GM23248 (cell line): ENCODE data around the gene SSBP2. TPM values are rescaled to one million over a fixed set of nuclear protein-coding genes. Genes with fewer than 3 reads are reported as not detected.

Experiments used
- DNase-seq: peaks from one replicate; pipeline ENCODE4 v3.0.0-alpha.2; 2015
- H2AFZ ChIP-seq: fragments of 200-600 bp; sonication (generic); 2 replicates; pipeline ENCODE4 v1.6.1; 2016; ENCODE audit warnings: antibody characterized with exemption
- H3F3A ChIP-seq: fragments of 200-600 bp; sonication (generic); 2 replicates; pipeline ENCODE4 v1.6.1; 2016; ENCODE audit warnings: mild to moderate bottlenecking, antibody characterized with exemption, mixed run types; ENCODE audit not compliant: insufficient read depth
- H3K27ac ChIP-seq: fragments of 200-600 bp; sonication (generic); 2 replicates; pipeline ENCODE4 v1.5.1; 2016; ENCODE audit warnings: mild to moderate bottlenecking
- H3K27me3 ChIP-seq: fragments of 200-600 bp; sonication (generic); replicated peaks from 2 replicates; pipeline ENCODE4 v1.6.1; 2016; ENCODE audit warnings: mild to moderate bottlenecking; ENCODE audit not compliant: insufficient read depth
- H3K36me3 ChIP-seq: fragments of 200-600 bp; sonication (generic); 2 replicates; pipeline ENCODE4 v1.6.1; 2016; ENCODE audit warnings: low read depth, mild to moderate bottlenecking
- H3K4me1 ChIP-seq: fragments of 200-600 bp; sonication (generic); 2 replicates; pipeline ENCODE4 v1.6.1; 2016; ENCODE audit warnings: mild to moderate bottlenecking; ENCODE audit not compliant: insufficient read depth
- H3K4me2 ChIP-seq: fragments of 200-600 bp; sonication (generic); one replicate; pipeline ENCODE4 v1.6.1; 2016; ENCODE audit warnings: mild to moderate bottlenecking; ENCODE audit not compliant: unreplicated experiment
- H3K4me3 ChIP-seq: fragments of 200-600 bp; sonication (generic); 2 replicates; pipeline ENCODE4 v1.5.1; 2016; ENCODE audit warnings: mild to moderate bottlenecking
- H3K79me2 ChIP-seq: fragments of 200-600 bp; sonication (generic); 2 replicates; pipeline ENCODE4 v1.6.1; 2016; ENCODE audit warnings: mild to moderate bottlenecking; ENCODE audit not compliant: insufficient read depth
- H3K9ac ChIP-seq: fragments of 200-600 bp; sonication (generic); 2 replicates; pipeline ENCODE4 v1.6.1; 2016; ENCODE audit warnings: mild to moderate bottlenecking
- H3K9me2 ChIP-seq: fragments of 200-600 bp; sonication (generic); 2 replicates; pipeline ENCODE4 v1.6.1; 2016; ENCODE audit warnings: mixed run types, mild to moderate bottlenecking, moderate library complexity; ENCODE audit not compliant: insufficient read depth
- H3K9me3 ChIP-seq: fragments of 200-600 bp; sonication (generic); one replicate; pipeline ENCODE4 v1.6.1; 2017; ENCODE audit warnings: low read depth
- H4K20me1 ChIP-seq: fragments of 200-600 bp; sonication (generic); 2 replicates; pipeline ENCODE4 v1.6.0; 2016; ENCODE audit not compliant: insufficient read depth
- EZH2 ChIP-seq: fragments of 200-600 bp; sonication (generic); IDR thresholded peaks from 2 replicates; pipeline ENCODE4 v1.6.1; 2018; ENCODE audit warnings: antibody characterized with exemption, mild to moderate bottlenecking; ENCODE audit not compliant: insufficient read depth, poor library complexity, severe bottlenecking
- EZH2phosphoT487 ChIP-seq: fragments of 200-600 bp; sonication (generic); IDR thresholded peaks from 2 replicates; pipeline ENCODE4 v1.6.1; 2018; ENCODE audit warnings: antibody characterized with exemption, moderate library complexity, mild to moderate bottlenecking, low read depth; ENCODE audit not compliant: insufficient read depth
- WGBS, 2 experiments: methylation state at CpG; one replicate each; pipeline ENCODE4 v1.1.6; 2015 to 2017; ENCODE audit warnings: low lambda C conversion rate in 2 of 2, low coverage in 1 of 2; ENCODE audit errors: missing lambda C conversion rate in 2 of 2; 5-methylcytosine and 5-hydroxymethylcytosine counted together
- in situ Hi-C: fragments of 300-500 bp; cut with MboI; formaldehyde crosslinking; loops from 2 replicates; pipeline ENCODE4 v1.15.0; 2020
- polyA plus RNA-seq: library from polyadenylated mRNA; unstranded; fragments of >200 nt; fragmentation: Nextera tagmentation; extraction: Ambion mirVana; gene quantifications from 2 replicates; pipeline ENCODE4 v1.2.1, GENCODE V29; 2016
- total RNA-seq: library from RNA; depleted of rRNA; stranded (reverse); fragments of >200 nt; shearing (Covaris generic); gene quantifications from 2 replicates; pipeline ENCODE4 v1.2.3, GENCODE V29; 2014

The SSBP2 gene
- total and polyA plus RNA-seq, 2 experiments from 2014 or later = 25.5 to 40.0 TPM

DNA sequence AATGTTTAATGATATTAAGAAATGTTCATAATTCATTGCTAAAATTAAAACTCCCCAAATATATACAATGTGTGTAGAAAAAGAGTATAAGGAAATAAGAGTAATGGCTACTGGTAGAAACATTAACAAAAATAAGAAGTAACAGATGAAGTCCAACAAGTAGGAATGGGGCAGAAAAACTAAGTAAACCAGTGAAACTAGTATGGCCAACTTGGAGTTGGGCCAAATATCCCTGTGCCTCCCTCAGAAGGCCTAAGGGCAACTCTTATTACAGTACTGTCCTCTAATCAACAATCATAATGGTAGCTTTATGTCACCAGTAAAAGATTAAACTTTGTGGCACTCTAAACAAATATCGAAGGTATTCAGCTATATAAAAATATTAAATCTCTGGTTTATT, 93.5 kb downstream of the SSBP2 start:
- H3K9ac ChIP-seq = no peak overlapping the region
- TF ChIP-seq EZH2phosphoT487 (no peak), EZH2 (no peak)
- H3K36me3 ChIP-seq = no peaks in the 10 kb centered on the region
- H3K4me2 ChIP-seq = no peak overlapping the region
- WGBS, 2 experiments = 98 to 100% methylated on average over 1 of the region's 1 CpG
- H2AFZ ChIP-seq = no peak overlapping the region
- H3K9me2 ChIP-seq = no peaks in the 10 kb centered on the region
- DNase-seq = no peak
- H3K27me3 ChIP-seq = no peaks in the 10 kb centered on the region
- in situ Hi-C loops = no loop called here
- no peak overlapping the region for H3K4me3 ChIP-seq
- no peaks in the 10 kb centered on the region for H4K20me1 ChIP-seq
- H3K4me1 ChIP-seq = no peaks in the 10 kb centered on the region
- H3K79me2 ChIP-seq = peaks cover 42% of the 10 kb centered on the region
- H3K27ac ChIP-seq = no peak overlapping the region
- no peaks in the 10 kb centered on the region for H3F3A ChIP-seq
- H3K9me3 ChIP-seq = no peaks in the 10 kb centered on the region

- 80 to 81% methylated on average over 3 of the region's 3 CpGs for WGBS, 2 experiments
- in situ Hi-C loops = no loop called here
- no peak overlapping the region for H3K4me2 ChIP-seq
Observed at GRCh38 chr5:81656783-81657182, 94.1 kb downstream of the SSBP2 start.

DNA sequence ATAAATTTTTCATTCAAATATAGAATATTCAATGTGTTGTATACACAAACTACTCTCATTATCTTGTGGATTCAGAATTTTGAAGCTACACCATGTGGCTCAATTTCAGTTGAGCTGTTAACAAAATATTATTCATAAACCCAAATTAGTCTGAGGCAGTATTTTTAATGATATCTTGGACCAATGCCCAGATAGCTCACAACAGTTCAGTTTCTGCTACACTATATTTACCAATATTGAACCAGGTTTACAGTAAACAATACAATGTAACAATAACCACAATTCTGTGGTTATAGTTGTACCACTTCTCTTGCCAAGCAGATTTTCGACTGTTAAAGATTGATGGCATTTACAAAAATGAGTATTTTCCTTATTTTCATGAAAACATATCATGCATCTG, 99.9 kb downstream of the SSBP2 start:
- in situ Hi-C loops = no loop called here
- Histone ChIP-seq H4K20me1 (no peaks in the 10 kb centered on the region), H2AFZ (no peak overlapping the region), H3K4me2 (no peak overlapping the region), H3K79me2 (peaks cover 12% of the 10 kb centered on the region), H3K4me3 (no peak overlapping the region), H3K4me1 (no peaks in the 10 kb centered on the region), H3K9ac (no peak overlapping the region), H3K36me3 (no peaks in the 10 kb centered on the region), H3K9me2 (no peaks in the 10 kb centered on the region), H3K27ac (no peak overlapping the region), H3K27me3 (no peaks in the 10 kb centered on the region), H3F3A (no peaks in the 10 kb centered on the region), H3K9me3 (no peaks in the 10 kb centered on the region)
- 50 to 62% methylated on average over 1 of the region's 1 CpG for WGBS, 2 experiments
- DNase-seq = no peak
- TF ChIP-seq EZH2 = no peak
- TF ChIP-seq EZH2phosphoT487 = no peak

More at GRCh38 chr5:81656783-81657182, 94.1 kb downstream of the SSBP2 start:
- no peak for TF ChIP-seq EZH2phosphoT487
- TF ChIP-seq EZH2 = no peak
- H3K4me3 ChIP-seq = no peak overlapping the region
- peaks cover 42% of the 10 kb centered on the region for H3K79me2 ChIP-seq
- H3F3A ChIP-seq = no peaks in the 10 kb centered on the region
- DNase-seq = no peak
- H3K4me1 ChIP-seq = no peaks in the 10 kb centered on the region
- H3K36me3 ChIP-seq = no peaks in the 10 kb centered on the region
- H2AFZ ChIP-seq = no peak overlapping the region
- no peaks in the 10 kb centered on the region for H3K9me2 ChIP-seq
- H3K9ac ChIP-seq = no peak overlapping the region
- no peaks in the 10 kb centered on the region for H3K9me3 ChIP-seq
- H3K27ac ChIP-seq = no peak overlapping the region
- H3K27me3 ChIP-seq = no peaks in the 10 kb centered on the region
- H4K20me1 ChIP-seq = no peaks in the 10 kb centered on the region

DNA sequence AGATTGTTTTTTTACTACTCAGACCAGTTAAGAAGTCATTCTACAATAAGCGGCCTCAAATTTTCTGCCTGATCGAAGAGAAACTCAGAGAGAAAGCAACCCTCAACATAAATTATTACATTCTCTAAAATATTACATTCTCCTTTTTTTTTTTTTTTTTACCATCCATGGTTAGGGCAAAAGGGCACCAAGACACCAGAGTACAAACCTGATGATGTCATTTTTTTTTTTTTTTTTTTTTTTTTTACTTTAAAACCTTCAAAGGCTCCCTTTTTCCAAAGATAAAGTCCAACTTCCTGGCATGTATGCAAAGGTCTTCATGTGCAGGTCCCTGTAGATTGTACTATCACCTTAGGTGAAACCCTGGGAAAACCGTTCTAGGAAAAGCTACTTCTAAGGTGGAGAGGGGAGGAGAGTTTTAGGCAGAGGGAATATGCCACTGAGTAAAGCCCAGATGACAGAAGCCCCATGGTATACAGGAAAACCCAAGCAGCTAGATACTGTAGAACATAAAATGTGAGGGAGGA, 104.4 kb downstream of the SSBP2 start:
- peaks cover 8% of the 10 kb centered on the region; the same call in 1 of the 2 replicates for H3K4me1 ChIP-seq
- H3K36me3 ChIP-seq = no peaks in the 10 kb centered on the region
- no peak for DNase-seq
- H3K27ac ChIP-seq = no peak overlapping the region
- no peaks in the 10 kb centered on the region for H4K20me1 ChIP-seq
- 96 to 99% methylated on average over 3 of the region's 3 CpGs for WGBS, 2 experiments
- H3K9ac ChIP-seq = no peak overlapping the region
- H3K79me2 ChIP-seq = 0 out of 2 replicates have a peak, but pooled peaks cover 6% of the 10 kb centered on the region
- H3K9me2 ChIP-seq = no peaks in the 10 kb centered on the region; the same call in 1 of the 2 replicates
- no peaks in the 10 kb centered on the region for H3K9me3 ChIP-seq
- no peaks in the 10 kb centered on the region; the same call in 1 of the 2 replicates for H3F3A ChIP-seq
- H3K4me3 ChIP-seq = no peak overlapping the region
- H2AFZ ChIP-seq = no peak overlapping the region
- H3K27me3 ChIP-seq = no peaks in the 10 kb centered on the region
- TF ChIP-seq EZH2phosphoT487 (no peak), EZH2 (no peak)
- H3K4me2 ChIP-seq = no peak overlapping the region
- in situ Hi-C loops = no loop called here

- no peak for TF ChIP-seq EZH2
- in situ Hi-C loops = no loop called here
- peaks cover 13% of the 10 kb centered on the region for H3F3A ChIP-seq
- no peaks in the 10 kb centered on the region for H4K20me1 ChIP-seq
- H3K9me2 ChIP-seq = no peaks in the 10 kb centered on the region; the same call in 1 of the 2 replicates
- H3K36me3 ChIP-seq = no peaks in the 10 kb centered on the region
- H3K4me1 ChIP-seq = peaks cover 29% of the 10 kb centered on the region
- H3K79me2 ChIP-seq = no peaks in the 10 kb centered on the region
- H3K27me3 ChIP-seq = no peaks in the 10 kb centered on the region
- H3K4me2 ChIP-seq = no peak overlapping the region
- DNase-seq = no peak
- H3K9ac ChIP-seq = no peak overlapping the region
- H3K27ac ChIP-seq = no peak overlapping the region
- H3K4me3 ChIP-seq = no peak overlapping the region
- no peaks in the 10 kb centered on the region for H3K9me3 ChIP-seq
- H2AFZ ChIP-seq = no peak overlapping the region
Observed at GRCh38 chr5:81642210-81642609, 108.7 kb downstream of the SSBP2 start.
